NCI-H2196 treated with DMSO at 0.1 percent for 48 hours (cell line): ENCODE measurements around the gene ICAM2.
A peak's percentile ranks its signal among the peaks of the same experiment; 100 is the strongest.

ENCODE experiments used
- DNase-seq: peaks from one replicate; lab custom pipeline; 2025; ENCODE audit not compliant: unreplicated experiment; lab: John Stamatoyannopoulos, UW

Gene ICAM2

DNA sequence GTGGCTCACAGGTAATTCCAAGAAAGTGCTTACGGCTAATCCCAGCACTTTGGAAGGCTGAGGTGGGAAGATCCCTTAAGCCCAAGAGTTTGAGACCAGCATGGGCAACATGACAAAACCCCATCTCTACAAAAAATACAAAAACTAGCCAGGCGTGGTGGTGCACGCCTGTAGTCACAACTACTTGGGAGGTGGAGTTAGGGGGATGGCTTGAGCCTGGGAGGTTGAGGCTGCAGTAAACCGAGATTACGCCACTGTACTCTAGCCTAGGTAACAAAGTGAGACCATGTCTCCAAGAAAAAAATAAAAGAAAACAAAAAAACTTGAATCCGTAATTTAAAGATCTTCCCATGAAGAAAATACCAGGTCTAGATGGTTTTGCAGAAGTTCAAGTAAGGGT is 5.0 kb downstream of the ICAM2 start:
- no peak for DNase-seq

- DNase-seq, result no peak
Observed at GRCh38 chr17:64009571-64010402, 10.6 kb downstream of the ICAM2 start.

GRCh38 chr17:64008830-64009229 is 11.6 kb downstream of the ICAM2 start:
- no peak for DNase-seq

GRCh38 chr17:64008346-64008745 is 12.1 kb downstream of the ICAM2 start:
- no peak for DNase-seq

GRCh38 chr17:64007838-64008282 is 12.6 kb downstream of the ICAM2 start:
- DNase-seq, result no peak

GRCh38 chr17:64007089-64007837 is 13.2 kb downstream of the ICAM2 start:
- peak; percentile 7 for DNase-seq

DNA sequence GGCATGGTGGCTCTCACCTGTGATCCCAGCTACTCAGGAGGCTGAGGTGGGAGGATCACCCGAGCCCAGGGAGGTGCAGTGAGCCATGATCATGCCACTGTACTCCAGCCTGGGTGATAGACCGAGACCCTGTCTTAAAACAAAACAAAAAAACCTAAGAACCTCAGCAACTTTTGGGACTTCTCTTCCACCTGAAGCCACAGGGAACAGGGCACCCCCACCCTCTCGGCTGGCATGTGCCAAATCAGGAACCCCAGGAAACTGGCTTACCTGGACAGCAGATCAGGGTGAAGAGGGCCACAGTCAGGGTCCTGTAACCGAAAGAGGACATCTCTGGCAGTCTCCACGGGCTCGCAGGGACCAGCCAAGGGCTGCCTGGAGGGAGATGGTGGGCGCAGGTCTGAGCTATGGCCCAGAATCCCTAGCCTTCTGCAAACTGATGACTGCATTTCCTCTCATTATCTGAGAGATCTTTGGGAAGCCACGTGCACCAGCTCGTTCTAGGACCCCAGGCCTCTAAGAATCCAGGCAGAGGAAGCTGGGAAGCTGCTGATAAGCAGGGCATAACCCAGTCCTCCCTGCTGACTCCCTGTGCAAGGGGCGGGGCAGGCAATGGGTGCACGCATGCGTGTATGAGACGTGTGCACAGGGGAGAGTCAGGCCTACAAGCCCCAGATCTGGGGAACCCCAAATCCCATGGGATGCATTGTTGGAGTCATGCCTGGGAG is 13.9 kb downstream of the ICAM2 start:
- no peak for DNase-seq

DNA sequence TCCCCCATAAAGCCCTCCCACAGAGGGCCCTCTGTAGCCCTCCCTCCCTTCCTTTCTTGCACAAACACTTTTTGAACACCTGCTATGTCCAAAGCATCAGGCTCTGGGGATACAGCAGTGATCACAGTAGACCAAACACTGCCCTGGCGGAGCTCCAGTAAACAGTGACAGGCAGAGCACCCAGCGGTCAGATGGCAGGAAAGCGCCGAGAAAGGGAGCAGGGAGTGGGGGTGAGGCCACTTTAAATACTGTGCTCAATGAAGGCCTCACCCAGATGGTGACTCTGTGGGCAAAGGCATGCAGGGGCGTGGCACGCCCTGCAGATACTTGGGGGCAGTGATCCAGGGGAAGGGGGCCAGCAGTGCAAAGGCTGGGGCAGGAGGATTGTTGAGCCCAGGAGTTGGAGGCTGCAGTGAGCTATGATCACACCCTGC is 14.7 kb downstream of the ICAM2 start:
- DNase-seq, result peak; percentile 73

DNA sequence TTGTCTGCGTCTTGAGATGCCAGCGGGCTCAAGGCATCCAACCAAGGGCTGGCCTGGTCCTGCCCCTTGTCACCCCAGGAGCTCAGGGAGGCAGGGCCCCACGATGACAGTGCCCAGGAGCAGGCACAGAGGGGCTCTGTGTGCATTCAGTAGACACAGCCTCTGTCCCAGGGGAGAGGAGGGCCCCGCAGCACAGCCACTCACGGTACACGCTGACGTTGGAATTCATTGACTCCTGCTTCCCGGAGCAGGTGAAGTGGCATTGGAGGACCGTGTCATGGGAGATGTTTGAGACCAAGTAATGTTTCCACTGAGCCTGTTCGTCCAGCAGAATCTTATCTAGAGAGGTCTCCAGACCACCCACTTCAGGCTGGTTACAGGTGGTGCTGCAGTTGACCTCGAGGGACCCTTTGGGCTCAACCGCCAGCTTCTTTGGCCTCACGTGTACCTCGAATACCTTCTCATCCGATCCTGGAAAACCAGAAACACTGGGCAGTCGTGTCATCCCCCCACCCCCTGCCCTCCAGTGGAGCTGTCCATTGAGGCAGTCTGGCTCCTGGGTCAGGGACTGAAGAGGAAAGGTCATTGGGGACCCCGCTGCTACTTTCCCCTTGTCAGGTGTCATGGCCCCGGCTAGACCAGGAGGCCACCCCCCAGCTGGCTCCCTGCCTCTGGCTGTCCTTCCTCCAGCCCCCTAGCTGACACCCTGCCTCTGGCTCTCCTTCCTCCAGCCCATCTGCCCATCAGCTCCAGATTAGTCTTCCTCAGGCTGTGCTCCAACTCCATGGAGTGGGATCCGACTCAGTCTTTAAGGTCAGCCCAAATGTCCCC is 15.3 kb downstream of the ICAM2 start:
- no peak for DNase-seq

DNA sequence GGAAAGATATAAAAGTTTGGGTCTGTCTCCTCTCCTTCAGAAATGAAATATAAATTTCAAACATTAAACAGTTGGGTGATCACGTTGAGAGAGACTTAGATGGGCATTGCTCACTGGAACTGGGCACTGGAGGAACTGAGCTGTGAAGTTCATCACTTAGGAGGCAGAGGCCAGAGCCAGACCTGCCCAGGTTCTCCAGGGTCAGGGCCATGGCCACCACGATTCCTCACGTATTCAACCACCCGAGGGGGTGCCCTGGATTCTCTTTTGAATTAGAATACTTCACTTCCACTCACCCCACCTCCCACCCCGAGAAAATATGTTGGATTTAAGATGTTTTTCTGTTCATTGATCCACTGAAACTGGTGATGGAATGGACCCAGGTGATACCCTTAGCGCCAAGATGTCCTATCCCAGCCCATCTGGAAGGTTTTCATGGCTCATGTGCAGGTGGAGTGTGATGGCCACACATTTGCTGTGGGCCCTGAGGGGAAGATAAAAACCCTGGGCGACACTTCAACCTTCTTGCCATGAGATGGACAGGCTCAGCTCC is 16.1 kb downstream of the ICAM2 start:
- DNase-seq, result no peak

GRCh38 chr17:64003526-64004121 is 16.8 kb downstream of the ICAM2 start:
- DNase-seq, result no peak

DNA sequence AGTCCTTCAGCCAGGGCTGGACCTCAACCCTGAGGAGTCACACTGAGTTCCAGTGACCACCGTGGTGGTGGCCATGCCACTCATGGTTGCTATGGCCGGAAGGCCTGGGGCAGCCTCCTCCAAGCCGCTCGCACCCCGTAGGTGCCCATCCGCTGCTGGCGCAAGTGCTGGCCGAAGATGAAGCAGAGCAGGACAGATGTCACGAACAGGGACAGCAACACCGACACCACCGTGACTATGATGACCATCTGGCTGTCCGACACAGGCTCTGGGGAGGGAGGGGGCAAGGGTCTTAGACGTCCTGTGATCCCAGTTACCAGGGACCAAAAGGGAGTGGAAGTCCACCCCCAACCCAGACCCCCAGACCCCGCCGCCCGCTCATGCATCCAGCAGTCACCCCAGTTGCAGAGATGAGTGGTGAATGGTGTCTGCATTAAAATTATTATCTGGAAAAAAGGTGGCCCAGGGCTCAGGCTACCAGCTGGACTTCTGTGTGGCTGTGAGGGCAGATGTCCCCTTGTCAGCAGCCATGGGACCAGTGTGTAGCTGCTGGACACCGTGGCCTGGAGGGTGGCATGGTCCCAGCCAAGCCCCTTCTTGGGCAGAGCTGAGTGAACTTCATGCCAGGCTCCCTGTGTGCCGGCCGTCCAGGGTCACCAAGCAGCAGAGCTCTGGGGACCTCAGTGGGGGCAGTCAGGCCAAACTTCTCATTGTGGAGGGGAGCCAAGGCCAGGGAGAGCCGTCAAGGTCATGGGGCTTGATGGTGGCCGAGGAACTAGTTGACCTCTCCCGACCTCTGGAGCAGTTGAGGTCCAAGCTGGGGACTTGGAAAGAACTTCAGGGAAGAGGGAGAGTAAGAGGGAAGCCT is 17.5 kb downstream of the ICAM2 start:
- DNase-seq, result no peak

DNA sequence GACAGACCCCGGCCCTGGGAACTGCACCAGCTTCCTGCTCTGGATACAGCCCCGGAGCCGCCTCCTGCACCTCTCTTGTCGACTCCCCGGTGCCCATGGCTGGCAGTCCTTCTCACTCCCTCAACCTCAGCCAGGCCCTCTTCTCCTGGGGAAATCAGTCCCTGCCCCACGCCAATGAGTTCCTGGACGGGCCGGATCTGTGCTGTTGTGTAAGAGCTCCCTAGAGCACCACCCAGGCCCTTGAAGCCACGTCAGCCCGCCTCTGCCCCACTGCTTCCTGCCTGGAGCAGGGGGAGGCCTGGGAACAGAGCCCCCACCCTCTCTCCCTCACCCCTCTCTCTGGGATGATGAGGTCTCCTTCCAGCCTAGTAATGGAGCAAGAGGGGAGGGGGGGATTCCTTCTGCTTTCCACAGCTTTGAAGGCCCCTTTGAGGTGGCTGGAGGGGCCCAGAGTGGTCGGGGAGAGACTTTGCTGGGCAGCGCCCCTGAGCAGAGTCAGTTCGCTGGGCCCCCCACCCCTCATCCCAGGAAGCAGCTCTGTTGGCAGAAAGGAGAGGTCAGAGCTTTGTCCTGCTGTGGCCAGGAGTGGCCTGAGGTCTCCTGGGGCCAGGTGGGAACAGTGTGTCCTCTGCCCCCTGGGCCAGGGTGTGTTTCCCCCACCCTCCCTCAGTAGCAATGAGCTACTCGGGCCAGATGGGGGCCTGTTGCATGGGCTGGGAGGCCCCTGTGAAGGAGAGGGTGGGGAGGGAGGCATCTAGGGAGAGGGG is 18.5 kb downstream of the ICAM2 start:
- DNase-seq, result no peak

DNA sequence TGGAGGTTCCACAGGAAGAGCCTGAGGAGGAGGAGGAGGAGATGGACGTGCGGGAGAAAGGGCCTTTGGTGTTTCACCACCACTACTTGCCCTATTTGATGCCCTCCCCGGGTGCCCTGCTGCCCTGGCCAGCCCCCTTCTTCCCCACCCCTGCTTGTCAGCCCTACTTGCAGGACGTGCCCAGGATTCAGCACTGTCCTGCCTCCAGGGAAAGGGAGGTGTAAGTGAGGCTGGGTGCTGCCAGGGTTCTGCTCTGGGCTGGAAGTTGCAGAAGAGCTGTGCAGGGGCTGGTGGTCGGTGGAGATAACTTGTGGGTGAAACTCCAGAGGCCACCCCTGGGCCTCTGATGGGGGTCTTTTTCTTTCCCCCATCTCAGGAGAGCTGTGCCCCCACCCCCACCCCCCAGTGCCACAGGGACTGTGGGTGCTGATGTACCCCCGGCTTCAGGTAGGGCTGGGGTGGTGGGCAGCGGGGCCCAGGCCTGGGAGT is 19.3 kb downstream of the ICAM2 start:
- DNase-seq, result no peak

DNA sequence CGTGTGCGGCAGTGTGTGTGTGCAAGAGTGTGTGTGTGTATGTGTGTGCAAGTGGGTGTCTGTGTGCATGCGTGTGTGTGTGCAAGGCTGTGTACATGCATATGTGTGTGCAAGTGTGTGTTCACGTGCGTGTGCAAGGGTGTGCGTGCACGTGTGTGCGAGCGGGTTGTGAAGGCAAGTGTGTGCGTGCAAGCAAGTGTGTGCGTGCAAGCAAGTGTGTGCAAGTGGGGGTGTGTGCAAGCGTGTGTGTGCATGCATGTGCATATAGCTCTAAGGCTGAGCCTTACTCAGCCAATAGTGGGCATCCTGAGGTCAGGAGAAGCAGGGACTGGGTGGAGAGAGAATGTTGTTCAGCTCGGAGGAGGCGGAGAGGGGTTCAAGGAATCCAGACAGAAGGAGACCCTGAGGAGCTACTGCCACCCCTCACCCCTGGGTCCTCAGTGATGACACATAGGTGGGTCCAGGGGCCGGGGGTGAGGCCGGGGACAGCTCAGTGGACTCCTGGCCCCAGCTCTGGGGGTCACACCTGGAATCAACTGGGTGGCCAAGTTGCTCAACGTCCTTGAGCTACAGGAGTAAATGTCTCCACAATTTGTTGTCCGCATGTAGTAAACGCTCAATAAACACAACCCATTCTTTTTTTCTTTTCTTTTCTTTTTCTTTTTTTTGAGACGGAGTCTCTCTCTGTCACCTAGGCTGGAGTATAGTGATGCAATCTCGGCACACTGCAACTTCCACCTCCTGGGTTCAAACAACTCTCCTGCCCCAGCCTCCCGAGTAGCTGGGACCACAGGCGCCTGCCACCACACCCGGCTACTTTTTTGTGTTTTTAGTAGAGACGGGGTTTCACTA is 20.5 kb downstream of the ICAM2 start:
- no peak for DNase-seq

DNA sequence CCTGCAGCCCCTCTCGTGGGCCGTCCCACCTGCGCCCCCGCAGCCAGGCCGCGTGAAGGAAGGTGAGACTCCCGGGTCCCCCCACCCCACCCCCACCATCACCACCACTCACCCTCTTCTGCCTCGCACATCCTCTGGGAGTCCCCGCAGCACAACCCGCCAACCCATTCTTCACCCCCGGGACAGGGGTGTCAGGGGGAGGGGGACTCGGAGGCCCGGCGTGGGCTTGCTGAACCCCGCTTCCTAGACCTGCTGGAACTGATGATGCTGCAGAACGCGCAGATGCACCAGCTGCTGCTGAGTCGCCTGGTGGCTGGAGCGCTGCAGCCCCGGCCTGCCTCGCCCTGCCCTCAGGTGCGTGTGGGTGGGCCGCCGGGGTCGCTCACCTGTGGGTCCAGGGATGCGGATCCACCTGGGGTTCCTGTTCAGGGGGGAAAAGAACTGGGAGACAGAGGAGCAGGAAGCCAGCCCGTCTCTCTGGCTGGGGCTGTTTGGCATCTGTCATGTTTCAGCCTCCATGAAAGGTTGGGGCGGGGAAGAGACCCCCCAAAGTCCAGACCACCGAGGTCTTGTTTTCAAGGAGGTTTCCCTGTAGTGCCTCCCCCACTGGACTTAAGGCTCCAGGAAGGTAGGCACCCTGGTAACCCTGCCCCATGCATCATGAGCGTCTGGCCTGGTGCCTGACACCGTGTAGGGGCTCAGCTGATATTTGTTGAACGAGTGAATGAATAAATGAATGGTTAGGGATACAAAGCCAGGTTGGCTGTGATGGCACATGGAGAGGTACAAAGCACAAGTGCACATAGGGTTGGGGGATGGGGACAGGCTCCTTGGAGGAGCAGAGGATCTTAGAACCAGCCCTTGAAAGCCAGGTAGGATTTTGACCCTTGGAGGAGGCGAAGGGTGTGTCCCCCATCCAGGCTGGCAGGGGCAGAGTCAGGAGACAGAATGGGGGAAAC is 21.4 kb downstream of the ICAM2 start:
- DNase-seq, result no peak
